Uterus (tissue), 4 donors: ENCODE data around the gene ANXA11. TPM values are rescaled to one million over a fixed set of nuclear protein-coding genes. Genes with fewer than 3 reads are reported as not detected.

Experiments used
- DNase-seq, 2 donors: peaks; one replicate each; pipeline ENCODE4 v3.0.0-alpha.2; 2019 to 2020
- H3K27ac ChIP-seq, 2 donors: fragments of 200-600 bp; sonication (generic); 1 replicate in 1 of 2; 2 replicates in 1 of 2; pipeline ENCODE4 v1.5.1; 2016 to 2018
- H3K27me3 ChIP-seq, 2 donors: fragments of 200-600 bp; sonication (generic); one replicate each; pipeline ENCODE4 v1.5.1; 2018 to 2019; ENCODE audit warnings: control low read depth in 1 of 2
- H3K36me3 ChIP-seq, 2 donors: fragments of 200-600 bp; sonication (generic); one replicate each; pipeline ENCODE4 v1.5.1; 2019; ENCODE audit warnings: control low read depth in 1 of 2
- H3K4me1 ChIP-seq, 2 donors: fragments of 200-600 bp; sonication (generic); one replicate each; pipeline ENCODE4 v1.5.1; 2018 to 2019; ENCODE audit warnings: control low read depth in 1 of 2
- H3K4me3 ChIP-seq, 2 donors: fragments of 200-600 bp; sonication (generic); 1 replicate in 1 of 2; 2 replicates in 1 of 2; pipeline ENCODE4 v1.5.1; 2018 to 2019; ENCODE audit warnings: mild to moderate bottlenecking in 1 of 2
- H3K9me3 ChIP-seq, 2 donors: fragments of 200-600 bp; sonication (generic); one replicate each; pipeline ENCODE4 v1.5.1; 2019; ENCODE audit warnings: control low read depth in 1 of 2
- POLR2A ChIP-seq, 2 donors: fragments of 450-650 bp; IDR thresholded peaks; one replicate each; pipeline ENCODE4 v1.6.1; 2016; ENCODE audit warnings: antibody characterized with exemption in 2 of 2, mild to moderate bottlenecking in 1 of 2, moderate library complexity in 1 of 2
- intact Hi-C: fragments of 100-400 bp; cut with DNase I; formaldehyde crosslinking; loops from one replicate; pipeline ENCODE4 v1.15.1; 2023; ENCODE audit warnings: low total_unique reads
- total RNA-seq, 4 donors: library from RNA; depleted of rRNA in 3 of 4; stranded (reverse); fragments of >200 nt in 3 of 4; gene quantifications; one replicate each; pipeline versions ENCODE4 v1.1.0 to v1.2.4, GENCODE V29; 2014 to 2023
- TF ChIP-seq, protein P1 (sequence below), 4 experiments: fragments of 200-600 bp in 2 of 4; fragments of 450-650 bp in 2 of 4; sonication (generic) in 2 of 4; IDR thresholded peaks; one replicate each; pipeline ENCODE4 v1.5.1; 2016 to 2019; ENCODE audit warnings: antibody characterized with exemption in 4 of 4, mild to moderate bottlenecking in 2 of 4, moderate library complexity in 1 of 4
- donor health status: DM: yes; HTN: yes; CAD: no.

Gene ANXA11
- total RNA-seq, 4 donors from 2014 or later, result 15.6 to 157 (median 47.2) TPM

DNA sequence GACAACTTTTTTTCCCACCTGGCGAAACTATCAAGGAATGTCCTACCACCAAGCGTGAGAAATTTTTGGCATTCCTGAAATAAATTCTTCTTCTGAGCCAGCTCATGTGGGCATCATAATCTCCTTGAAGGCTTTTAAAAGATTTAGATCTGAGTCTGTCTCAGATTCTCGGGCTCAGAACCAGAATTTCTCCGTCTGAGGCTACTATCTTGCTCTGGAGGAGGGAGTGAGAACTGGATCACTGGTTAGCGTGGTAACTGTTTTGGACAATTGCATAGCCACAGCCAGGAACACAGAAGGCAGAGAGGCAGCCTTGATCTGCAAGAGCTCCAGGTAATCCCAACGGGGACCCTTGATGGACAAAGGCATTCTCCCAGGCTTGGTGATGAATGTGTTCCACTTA is 73.8 kb downstream of the ANXA11 start:
- no peaks in the 10 kb centered on the region for H3K27me3 ChIP-seq
- H3K4me1 ChIP-seq, result no peaks in the 10 kb centered on the region
- no peaks in the 10 kb centered on the region for H3K9me3 ChIP-seq
- H3K27ac ChIP-seq, result no peak overlapping the region
- TF ChIP-seq, protein P1, sequence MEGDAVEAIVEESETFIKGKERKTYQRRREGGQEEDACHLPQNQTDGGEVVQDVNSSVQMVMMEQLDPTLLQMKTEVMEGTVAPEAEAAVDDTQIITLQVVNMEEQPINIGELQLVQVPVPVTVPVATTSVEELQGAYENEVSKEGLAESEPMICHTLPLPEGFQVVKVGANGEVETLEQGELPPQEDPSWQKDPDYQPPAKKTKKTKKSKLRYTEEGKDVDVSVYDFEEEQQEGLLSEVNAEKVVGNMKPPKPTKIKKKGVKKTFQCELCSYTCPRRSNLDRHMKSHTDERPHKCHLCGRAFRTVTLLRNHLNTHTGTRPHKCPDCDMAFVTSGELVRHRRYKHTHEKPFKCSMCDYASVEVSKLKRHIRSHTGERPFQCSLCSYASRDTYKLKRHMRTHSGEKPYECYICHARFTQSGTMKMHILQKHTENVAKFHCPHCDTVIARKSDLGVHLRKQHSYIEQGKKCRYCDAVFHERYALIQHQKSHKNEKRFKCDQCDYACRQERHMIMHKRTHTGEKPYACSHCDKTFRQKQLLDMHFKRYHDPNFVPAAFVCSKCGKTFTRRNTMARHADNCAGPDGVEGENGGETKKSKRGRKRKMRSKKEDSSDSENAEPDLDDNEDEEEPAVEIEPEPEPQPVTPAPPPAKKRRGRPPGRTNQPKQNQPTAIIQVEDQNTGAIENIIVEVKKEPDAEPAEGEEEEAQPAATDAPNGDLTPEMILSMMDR (IDR thresholded peaks at IDR 0.05), result no peak
- no peak for TF ChIP-seq POLR2A (IDR thresholded peaks at IDR 0.05)
- H3K36me3 ChIP-seq, result no peaks in the 10 kb centered on the region
- H3K4me3 ChIP-seq, result no peak overlapping the region
- intact Hi-C loops, result no loop called here
- DNase-seq, result no peak

DNA sequence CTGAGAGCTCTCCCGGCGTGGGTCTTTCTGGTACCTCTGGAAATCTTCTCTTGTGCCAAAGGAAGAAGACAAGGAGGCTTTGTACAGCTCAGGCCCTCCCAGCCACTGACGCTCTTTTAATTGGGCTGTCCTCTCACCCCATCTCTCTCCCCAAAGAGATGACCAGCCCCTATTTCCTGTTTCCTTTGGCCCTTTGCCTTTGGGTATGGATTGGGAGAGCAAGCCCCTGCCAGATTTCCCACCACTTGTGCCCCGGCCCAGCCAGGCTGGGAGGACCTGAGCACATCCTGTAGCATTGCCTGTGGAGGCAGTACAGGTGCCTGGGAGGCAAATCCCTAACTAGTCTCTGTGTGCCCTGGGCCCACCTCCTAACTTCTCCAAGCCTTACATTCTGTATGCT is 78.5 kb downstream of the ANXA11 start:
- no peaks in the 10 kb centered on the region for H3K4me1 ChIP-seq
- no peak overlapping the region for H3K27ac ChIP-seq
- TF ChIP-seq, protein P1 (IDR thresholded peaks at IDR 0.05), result no peak
- no peak for TF ChIP-seq POLR2A (IDR thresholded peaks at IDR 0.05)
- no peaks in the 10 kb centered on the region for H3K27me3 ChIP-seq
- intact Hi-C loops, result no loop called here
- no peaks in the 10 kb centered on the region for H3K36me3 ChIP-seq
- H3K9me3 ChIP-seq, result no peaks in the 10 kb centered on the region
- no peak for DNase-seq
- no peak overlapping the region for H3K4me3 ChIP-seq

DNA sequence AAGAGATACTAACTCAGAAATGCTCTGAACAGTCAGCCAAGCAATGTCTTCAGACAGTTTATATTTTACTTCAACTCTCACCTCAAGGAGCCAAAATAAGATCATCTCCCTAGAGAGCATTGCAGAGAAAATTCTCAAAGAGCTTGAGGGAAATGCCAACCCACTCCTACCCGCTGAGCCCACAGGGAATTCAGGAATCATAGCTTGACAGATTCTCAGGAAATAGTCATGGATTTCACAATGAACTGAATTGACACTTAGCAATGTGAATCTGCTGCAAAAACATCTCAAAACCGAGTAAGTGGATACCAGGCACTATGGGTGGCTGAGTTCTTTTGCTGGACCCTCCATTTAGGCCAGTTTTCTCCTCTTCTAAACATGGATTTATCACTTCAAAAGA is 82.6 kb downstream of the ANXA11 start:
- Histone ChIP-seq H3K9me3 (no peaks in the 10 kb centered on the region), H3K27ac (no peak overlapping the region), H3K27me3 (no peaks in the 10 kb centered on the region), H3K36me3 (no peaks in the 10 kb centered on the region), H3K4me3 (no peak overlapping the region), H3K4me1 (no peaks in the 10 kb centered on the region)
- intact Hi-C loops, result no loop called here
- no peak for TF ChIP-seq POLR2A (IDR thresholded peaks at IDR 0.05)
- TF ChIP-seq, protein P1 (IDR thresholded peaks at IDR 0.05), result no peak
- no peak for DNase-seq

DNA sequence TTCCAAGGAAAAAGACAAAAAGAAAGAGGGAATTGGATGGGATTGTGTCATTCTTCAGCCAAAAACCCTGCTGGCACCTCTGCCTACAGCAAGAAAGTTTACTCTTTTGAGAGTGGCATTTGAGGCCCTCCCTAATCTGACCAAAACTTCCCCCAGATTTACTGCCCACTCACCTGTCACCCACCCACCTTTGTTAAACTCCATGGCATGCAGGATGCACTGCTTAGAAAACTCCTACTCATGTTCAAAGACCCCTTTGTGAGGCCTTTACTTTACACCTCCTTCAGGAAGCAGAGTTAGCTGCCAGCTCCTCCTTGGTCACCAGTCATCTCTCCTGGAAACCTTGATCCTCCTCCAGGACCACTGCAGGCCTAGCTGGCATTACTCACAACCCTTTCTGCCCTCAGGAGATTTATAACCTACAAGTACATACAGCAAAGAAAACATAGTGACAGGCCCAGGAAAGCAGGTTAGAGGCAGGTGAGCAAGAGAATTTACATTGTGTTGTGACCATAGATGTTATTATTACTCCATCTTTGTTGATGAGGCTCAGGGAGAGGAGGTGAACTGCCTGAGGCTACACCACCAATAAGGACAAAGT is 83.1 kb downstream of the ANXA11 start:
- intact Hi-C loops, result no loop called here
- H3K27me3 ChIP-seq, result no peaks in the 10 kb centered on the region
- no peaks in the 10 kb centered on the region for H3K4me1 ChIP-seq
- DNase-seq, result no peak
- H3K27ac ChIP-seq, result no peak overlapping the region
- no peaks in the 10 kb centered on the region for H3K36me3 ChIP-seq
- no peaks in the 10 kb centered on the region for H3K9me3 ChIP-seq
- no peak overlapping the region for H3K4me3 ChIP-seq
- TF ChIP-seq, protein P1 (IDR thresholded peaks at IDR 0.05), result no peak
- no peak for TF ChIP-seq POLR2A (IDR thresholded peaks at IDR 0.05)

DNA sequence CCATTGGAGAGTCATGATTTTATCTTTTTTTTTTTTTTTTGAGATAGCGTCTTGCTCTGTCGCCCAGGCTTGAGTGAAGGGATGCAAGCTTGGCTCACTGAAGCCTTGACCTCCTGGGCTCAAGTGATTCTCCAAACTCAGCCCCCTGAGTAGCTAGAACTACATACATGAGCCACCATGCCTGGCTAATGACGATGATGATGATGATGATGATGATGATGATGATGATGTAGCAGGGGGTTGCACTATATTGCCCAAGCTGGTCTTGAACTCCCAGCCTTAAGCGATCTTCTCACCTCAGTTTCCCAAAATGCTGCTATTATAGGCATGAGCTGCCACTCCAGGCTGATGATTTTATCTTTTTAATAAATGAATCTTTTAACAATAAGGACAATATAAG is 86.7 kb downstream of the ANXA11 start:
- H3K27me3 ChIP-seq, result no peaks in the 10 kb centered on the region
- H3K36me3 ChIP-seq, result no peaks in the 10 kb centered on the region
- no peak for DNase-seq
- H3K27ac ChIP-seq, result no peak overlapping the region
- TF ChIP-seq, protein P1 (IDR thresholded peaks at IDR 0.05), result no peak
- H3K4me3 ChIP-seq, result no peak overlapping the region
- intact Hi-C loops, result no loop called here
- no peaks in the 10 kb centered on the region for H3K9me3 ChIP-seq
- H3K4me1 ChIP-seq, result no peaks in the 10 kb centered on the region
